Neural progenitor cell (in vitro differentiated cells): Measurements from ENCODE around the gene DIS3L2.

ENCODE experiments used
- EZH2 ChIP-seq: fragments of 200-600 bp; sonication (generic); IDR thresholded peaks from 2 replicates; pipeline ENCODE4 v1.6.1; 2017; ENCODE audit warnings: antibody characterized with exemption, mild to moderate bottlenecking, moderate library complexity
- EZH2phosphoT487 ChIP-seq: fragments of 200-600 bp; sonication (generic); IDR thresholded peaks from 2 replicates; pipeline ENCODE4 v1.6.1; 2017; ENCODE audit warnings: antibody characterized with exemption
- TF ChIP-seq, protein P1 (sequence below): fragments of 200-600 bp; sonication (generic); IDR thresholded peaks from 2 replicates; pipeline ENCODE4 v1.5.1; 2017; ENCODE audit warnings: antibody characterized with exemption, mild to moderate bottlenecking

DNA sequence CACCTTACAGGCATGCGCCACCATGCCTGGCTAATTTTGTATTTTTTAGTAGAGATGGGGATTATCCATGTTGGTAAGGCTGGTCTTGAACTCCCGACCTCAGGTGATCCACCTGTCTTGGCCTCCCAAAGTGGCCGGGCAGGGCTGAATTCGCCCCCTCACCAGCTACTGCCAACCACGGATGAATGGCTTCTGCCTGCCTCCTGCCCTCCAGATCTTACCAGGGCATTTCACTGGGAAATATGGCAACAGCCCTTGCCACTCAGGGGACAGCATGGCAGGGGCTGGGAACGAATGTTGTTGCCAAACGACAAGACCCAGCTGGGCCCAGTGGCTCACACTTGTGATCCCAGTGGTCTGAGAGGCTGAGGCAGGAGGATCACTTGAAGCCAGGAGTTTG is 415.2 kb downstream of the DIS3L2 start:
- TF ChIP-seq, protein P1, sequence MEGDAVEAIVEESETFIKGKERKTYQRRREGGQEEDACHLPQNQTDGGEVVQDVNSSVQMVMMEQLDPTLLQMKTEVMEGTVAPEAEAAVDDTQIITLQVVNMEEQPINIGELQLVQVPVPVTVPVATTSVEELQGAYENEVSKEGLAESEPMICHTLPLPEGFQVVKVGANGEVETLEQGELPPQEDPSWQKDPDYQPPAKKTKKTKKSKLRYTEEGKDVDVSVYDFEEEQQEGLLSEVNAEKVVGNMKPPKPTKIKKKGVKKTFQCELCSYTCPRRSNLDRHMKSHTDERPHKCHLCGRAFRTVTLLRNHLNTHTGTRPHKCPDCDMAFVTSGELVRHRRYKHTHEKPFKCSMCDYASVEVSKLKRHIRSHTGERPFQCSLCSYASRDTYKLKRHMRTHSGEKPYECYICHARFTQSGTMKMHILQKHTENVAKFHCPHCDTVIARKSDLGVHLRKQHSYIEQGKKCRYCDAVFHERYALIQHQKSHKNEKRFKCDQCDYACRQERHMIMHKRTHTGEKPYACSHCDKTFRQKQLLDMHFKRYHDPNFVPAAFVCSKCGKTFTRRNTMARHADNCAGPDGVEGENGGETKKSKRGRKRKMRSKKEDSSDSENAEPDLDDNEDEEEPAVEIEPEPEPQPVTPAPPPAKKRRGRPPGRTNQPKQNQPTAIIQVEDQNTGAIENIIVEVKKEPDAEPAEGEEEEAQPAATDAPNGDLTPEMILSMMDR, result no peak
- TF ChIP-seq EZH2phosphoT487 (no peak), EZH2 (no peak)
